NCI-H526 treated with DMSO at 0.1 percent for 48 hours (cell line): ENCODE measurements around the gene FRS2.

ENCODE experiments used
- DNase-seq: peaks from one replicate; lab custom pipeline; 2025; lab: John Stamatoyannopoulos, UW

The FRS2 gene

GRCh38 chr12:69466867-69467266 is 3.3 kb upstream of the FRS2 start:
- DNase-seq = no peak

DNA sequence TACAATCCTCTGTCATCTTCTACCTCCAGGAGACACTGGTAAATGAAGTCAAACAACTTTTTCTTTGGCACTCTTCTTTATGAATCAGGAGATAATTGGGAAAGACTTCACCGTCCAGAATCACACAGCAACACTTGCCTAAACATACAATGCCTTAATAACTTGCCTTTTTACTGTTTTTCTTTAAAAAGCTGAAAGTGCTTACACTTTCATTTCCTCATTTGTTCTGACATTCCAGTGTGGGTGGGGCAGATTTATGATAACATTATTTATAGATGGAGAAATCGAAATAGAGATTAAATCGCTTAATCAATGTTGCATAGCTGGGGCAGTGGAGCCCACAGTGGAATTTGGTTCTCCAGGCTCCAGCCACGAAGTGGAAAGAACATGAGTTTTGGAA is 2.8 kb upstream of the FRS2 start:
- no peak for DNase-seq

GRCh38 chr12:69468237-69469026 is 1.8 kb upstream of the FRS2 start:
- DNase-seq = no peak

DNA sequence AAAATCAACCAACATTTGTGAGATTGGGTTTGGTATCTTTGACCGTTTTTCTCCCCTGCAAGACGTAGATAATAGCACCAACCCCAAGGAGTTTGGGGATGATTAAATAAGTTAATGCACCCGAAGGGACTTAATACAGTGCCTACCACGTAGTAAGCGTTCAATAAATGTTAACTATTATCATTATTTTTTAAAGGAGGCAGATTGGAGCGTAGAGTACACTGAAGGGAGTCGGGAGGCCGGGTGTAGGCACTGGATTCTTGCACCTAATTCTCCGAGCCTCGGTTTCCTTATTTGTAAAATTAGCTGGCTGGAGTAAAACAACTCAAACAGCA is 367 bp upstream of the FRS2 start:
- no peak for DNase-seq

DNA sequence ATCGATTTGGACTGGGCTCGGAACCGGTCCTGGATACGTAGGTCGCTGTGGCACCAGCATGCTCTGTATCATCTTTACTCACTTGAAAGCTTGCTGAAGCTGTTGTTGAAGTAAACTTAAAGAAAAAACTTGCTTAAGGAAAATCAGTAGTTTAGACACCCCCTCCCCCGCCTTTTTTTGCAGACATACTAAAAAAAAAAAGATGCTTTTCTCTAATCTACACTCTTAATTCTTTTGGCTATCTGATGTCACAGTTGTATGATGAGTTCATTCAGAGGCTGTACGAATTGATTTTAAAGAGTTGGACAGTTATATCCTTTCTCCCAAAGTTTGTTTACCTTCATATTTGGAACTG is 865 bp downstream of the FRS2 start:
- DNase-seq = no peak

GRCh38 chr12:69471667-69472385 is 1.6 kb downstream of the FRS2 start:
- DNase-seq = no peak

- no peak for DNase-seq
Observed at GRCh38 chr12:69473262-69473661, 3.1 kb downstream of the FRS2 start.

GRCh38 chr12:69474456-69474855 is 4.3 kb downstream of the FRS2 start:
- no peak for DNase-seq

DNA sequence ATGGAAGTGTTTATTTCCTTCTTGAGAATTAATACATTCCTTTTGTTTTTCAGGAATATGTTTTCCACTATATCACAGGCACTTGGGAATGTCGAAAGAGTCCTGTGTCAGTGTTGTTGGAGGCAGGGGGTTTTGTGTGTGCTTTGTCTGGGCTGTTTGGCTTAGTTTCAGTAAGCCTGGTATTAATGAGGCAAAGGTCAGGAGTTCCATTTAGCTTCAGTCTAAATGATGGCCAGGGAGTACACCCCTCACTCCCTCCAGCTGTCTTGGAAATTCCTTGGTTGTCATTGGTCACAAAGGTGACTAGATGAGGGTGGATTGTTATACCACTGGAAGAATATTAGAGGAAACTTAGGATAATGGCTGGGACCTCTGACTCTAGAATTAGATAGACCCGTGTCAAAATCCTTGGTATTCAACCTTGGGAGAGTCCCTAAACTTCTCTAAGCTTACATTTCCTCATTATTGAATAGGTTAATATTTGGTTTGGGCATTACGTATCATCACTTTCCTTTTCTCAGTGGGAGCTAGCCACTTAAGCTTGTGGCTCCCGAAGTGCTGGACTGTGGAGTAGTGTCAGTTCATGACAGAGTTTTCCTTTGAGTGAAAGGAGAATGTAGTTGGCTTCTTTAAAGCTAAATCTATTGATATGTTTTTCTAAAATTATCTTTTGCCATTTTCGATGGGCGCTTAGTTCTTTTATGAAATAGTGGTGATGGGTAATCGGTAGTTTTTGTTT is 5.2 kb downstream of the FRS2 start:
- DNase-seq = no peak

GRCh38 chr12:69476276-69477017 is 6.3 kb downstream of the FRS2 start:
- DNase-seq = no peak

DNA sequence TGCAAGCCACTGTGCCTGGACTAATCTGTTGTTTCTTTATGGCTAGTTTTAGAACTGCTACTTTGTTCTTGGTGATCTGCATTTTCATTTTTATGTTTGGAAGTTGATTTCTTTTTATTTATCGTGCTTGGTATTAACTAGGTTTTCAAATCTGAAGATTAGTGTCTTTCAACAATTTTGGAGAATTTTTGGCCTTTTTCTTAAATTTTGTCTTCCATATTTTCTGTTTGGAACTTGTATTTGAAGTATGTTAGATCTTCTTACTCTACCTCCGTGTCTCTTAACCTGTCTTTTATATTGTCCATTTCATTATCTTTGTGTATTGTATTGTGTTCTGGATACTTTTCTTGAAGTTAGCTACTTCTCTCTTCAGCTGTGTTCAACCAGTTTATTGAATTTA is 9.5 kb downstream of the FRS2 start:
- no peak for DNase-seq

GRCh38 chr12:69480698-69481097 is 10.5 kb downstream of the FRS2 start:
- no peak for DNase-seq

- DNase-seq = no peak
Observed at GRCh38 chr12:69481133-69481532, 10.9 kb downstream of the FRS2 start.

- no peak for DNase-seq
Observed at GRCh38 chr12:69483700-69484099, 13.5 kb downstream of the FRS2 start.

DNA sequence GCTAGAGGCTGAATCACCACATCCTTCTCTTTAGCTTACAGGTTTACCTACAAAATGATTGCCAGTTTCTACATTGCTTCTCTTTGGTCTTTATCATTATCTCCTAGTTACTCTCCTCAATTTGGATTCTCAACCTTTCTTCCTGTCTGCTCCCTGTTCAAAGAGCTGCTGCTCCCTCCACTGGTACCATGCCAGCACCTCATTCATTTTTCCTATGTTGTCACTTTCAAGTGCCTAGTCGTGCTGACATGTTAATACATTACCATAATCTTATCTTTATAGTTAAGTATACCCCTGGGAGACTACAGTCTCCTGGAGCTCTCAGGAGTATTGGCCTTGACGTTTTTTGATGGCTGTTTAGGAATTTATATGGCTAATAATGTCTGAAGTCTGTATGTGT is 14.2 kb downstream of the FRS2 start:
- no peak for DNase-seq

DNA sequence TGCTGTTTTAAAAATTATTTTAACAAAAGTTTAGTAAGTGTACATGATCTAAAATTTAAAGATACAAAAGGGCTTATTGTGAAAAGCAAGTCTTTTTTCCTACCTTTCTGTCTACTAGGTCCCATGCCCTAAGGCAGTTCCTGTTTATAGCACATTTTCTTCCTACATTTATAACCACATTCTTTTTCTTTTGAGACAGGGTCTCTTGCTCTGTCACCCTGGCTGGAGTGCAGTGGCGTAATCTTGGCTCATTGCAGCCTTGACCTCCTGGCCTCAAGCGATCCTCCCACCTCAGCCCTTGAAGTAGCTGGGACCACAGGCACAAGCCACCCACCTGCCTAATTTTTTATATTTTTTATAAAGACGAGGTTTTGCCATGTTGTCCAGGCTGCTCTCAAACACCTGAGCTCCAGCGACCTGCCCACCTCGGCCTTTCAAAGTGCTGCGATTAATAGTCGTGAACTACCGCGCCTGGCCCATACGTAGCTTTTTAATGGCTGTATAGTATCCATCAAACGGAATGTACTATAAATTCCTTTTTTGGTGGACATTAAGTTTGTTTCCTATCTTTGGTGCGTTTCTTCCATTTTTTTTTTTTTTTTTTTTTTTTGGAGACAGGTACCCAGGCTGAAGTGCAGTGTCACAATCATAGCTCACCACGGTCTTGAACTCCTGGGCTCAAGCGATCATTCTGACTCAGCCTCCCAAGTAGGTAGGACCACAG is 20.9 kb downstream of the FRS2 start:
- no peak for DNase-seq

DNA sequence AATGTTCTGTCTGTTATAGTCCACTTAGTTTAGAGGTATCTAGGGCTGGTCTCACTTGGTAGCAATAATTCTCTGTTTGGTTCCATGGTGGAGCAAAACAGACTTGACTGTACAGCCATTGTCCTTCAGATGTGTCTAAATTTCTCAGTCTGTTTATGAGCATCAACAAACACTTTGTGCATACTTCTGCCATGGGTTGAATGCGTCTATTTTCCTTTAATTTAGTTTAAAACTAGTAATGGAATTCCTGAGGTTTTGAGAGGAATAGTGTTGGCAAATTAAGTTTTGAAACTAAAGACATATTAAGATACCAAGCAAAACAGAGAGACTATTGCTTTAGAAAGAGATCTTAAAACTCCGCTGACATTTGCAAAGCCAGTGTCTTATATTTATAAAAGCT is 22.6 kb downstream of the FRS2 start:
- DNase-seq = no peak

DNA sequence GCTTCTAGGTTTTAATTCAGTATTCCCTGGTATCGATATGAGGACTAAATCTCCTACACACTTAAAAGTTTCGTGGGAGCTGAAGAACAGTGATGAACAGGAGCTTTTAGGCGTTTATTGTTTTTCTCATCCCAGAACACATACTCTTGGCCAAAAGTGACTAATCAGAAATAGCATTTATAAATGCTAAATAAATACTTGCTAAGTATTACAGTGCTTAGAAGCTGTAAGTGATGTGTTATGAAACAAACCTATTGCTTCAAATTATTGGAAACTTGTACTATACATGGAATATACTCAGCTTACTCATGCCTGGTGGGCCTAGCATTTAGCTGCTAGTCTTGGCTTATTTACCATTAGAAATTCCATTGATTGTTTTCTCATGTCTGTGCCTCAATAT is 24.9 kb downstream of the FRS2 start:
- no peak for DNase-seq

DNA sequence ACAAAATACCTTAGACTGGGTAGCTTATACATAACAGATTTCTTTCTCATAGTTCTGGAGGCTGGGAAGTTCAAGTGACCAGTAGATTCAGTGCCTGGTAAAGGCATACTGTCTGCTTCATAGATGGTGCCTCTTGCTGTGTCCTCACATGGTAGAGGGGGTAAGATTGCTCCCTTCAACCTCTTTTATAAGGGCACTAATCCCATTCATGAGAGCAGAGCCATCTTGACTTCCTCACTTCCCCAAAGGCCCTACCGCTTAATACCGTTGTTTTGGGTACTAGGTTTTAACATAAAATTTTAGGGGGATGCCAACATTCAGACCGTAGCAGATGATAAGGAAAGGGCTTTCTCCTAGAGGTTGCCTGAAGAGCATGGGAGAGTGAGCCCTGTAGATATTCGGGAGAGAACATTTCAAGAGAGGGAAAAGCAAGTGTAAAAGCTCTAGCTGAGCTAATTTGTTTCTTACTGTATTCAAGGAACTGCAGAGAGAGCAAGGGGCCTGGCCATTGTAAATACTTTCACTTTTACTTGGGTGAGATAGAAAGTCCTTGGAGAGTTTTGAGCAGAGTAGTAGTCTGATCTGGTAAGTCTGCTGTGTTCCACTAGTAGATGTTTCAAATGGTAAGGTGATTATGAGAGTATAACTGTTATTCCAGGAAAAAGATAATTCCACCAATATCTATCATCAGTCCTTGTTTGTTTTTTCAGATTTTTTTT is 27.3 kb downstream of the FRS2 start:
- DNase-seq = no peak

DNA sequence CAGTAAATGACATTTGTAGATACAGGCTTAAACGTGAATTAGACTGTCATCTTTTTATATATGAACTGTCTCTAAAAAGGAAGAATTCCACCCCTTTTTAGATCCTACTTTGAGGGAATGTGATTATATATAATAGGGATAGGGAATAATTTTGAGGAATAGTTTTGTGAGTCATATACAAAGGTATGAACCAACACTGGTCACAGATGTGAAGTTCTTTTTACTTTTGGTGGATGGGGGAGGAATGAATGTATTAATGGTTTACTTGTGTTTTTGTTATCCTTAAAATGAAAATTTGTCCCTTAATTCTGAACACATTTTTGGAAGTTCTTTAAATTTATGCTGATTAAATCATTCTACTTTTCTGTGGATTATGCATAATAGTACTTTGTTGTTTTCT is 30.4 kb downstream of the FRS2 start:
- DNase-seq = no peak
